Stimulated activated CD4-positive, alpha-beta T cell treated with anti-CD3 and anti-CD28 coated beads, Interleukin-1b, Interleukin-23, amount 100 ng/mL, for 4 hours (primary cell): ENCODE results near the gene PYY.
"Not testable (repeated sequence)": the region's sequence is repeated elsewhere in the genome, so short reads cannot be mapped to it uniquely, and the experiment has no call there.

Experiments used
- DNase-seq, 2 donors: peaks; one replicate each; pipeline ENCODE4 v3.0.0-alpha.2; 2020; ENCODE audit warnings: low read depth in 2 of 2

The PYY gene

GRCh38 chr17:43946781-43947180 is 7.0 kb downstream of the PYY start:
- no peak for DNase-seq

GRCh38 chr17:43945074-43945829 is 8.5 kb downstream of the PYY start:
- no peak for DNase-seq

- DNase-seq = no peak
Observed at GRCh38 chr17:43942051-43942685, 11.6 kb downstream of the PYY start, which contains the start of gene PPY. Gene PPY, minus strand, starts transcription at chr17:43942476. Its CDS starts 822 bp downstream, at chr17:43941654.

GRCh38 chr17:43940630-43941029 is 13.1 kb downstream of the PYY start:
- no peak for DNase-seq

- DNase-seq = no peak
Observed at GRCh38 chr17:43939886-43940285, 13.9 kb downstream of the PYY start.

- not testable (repeated sequence) for DNase-seq
Observed at GRCh38 chr17:43939452-43939851, 14.3 kb downstream of the PYY start.

- DNase-seq = no peak
Observed at GRCh38 chr17:43938838-43939182, 14.9 kb downstream of the PYY start.

- DNase-seq = no peak
Observed at GRCh38 chr17:43936434-43936833, 17.3 kb downstream of the PYY start.

GRCh38 chr17:43935926-43936261 is 17.8 kb downstream of the PYY start:
- no peak for DNase-seq

- no peak for DNase-seq
Observed at GRCh38 chr17:43935204-43935925, 18.4 kb downstream of the PYY start.

GRCh38 chr17:43932923-43933322 is 20.8 kb downstream of the PYY start:
- no peak for DNase-seq

- DNase-seq = no peak
Observed at GRCh38 chr17:43932357-43932756, 21.4 kb downstream of the PYY start.

- no peak for DNase-seq
Observed at GRCh38 chr17:43931062-43931571, 22.6 kb downstream of the PYY start.

GRCh38 chr17:43928609-43929008 is 25.1 kb downstream of the PYY start:
- DNase-seq = no peak

GRCh38 chr17:43927929-43928328 is 25.8 kb downstream of the PYY start:
- DNase-seq = not testable (repeated sequence)

- DNase-seq = no peak
Observed at GRCh38 chr17:43927060-43927864, 26.5 kb downstream of the PYY start.

- DNase-seq = no peak
Observed at GRCh38 chr17:43924558-43924957, 29.2 kb downstream of the PYY start.

- DNase-seq = no peak
Observed at GRCh38 chr17:43920500-43921095, 33.1 kb downstream of the PYY start.

- DNase-seq = no peak
Observed at GRCh38 chr17:43918026-43918389, 35.7 kb downstream of the PYY start.

- peak in 1 of 2 donors; percentile 43 for DNase-seq
Observed at GRCh38 chr17:43917348-43918025, 36.3 kb downstream of the PYY start.

GRCh38 chr17:43917016-43917347 is 36.8 kb downstream of the PYY start:
- no peak for DNase-seq
